ENCODE data around the gene TRDMT1. TPM values are rescaled to one million over a fixed set of nuclear protein-coding genes. Genes with fewer than 3 reads are reported as not detected.

The TRDMT1 gene
- total RNA-seq, 1 experiment from 2014 or later: 20.2 TPM

- H2BK12ac ChIP-seq (ENCODE audit: insufficient read length, low read depth, low read length): no peak overlapping the region
- no peak overlapping the region for H3K27ac ChIP-seq (ENCODE audit: insufficient read length, low read depth, low read length)
- no peak overlapping the region for H3K4ac ChIP-seq (ENCODE audit: low read depth, low read length)
- WGBS (ENCODE audit: extremely low coverage, insufficient read length, low lambda C conversion rate): no CpG with 5 or more reads among the region's 3 CpGs
- Mint-ChIP-seq H3K4me1 (peaks cover 14 to 16% of the 10 kb centered on the region in 2 experiments), H3K27me3 (ENCODE audit: low read depth) (no peaks in the 10 kb centered on the region), H3K9me3 (no peaks in the 10 kb centered on the region), H3K4me3 (no peak overlapping the region), H3K36me3 (ENCODE audit: insufficient read depth in 1 of 3, low read depth in 3 of 3) (no peaks in the 10 kb centered on the region), H3K27ac (no peak overlapping the region)
- no peak overlapping the region for H3K14ac ChIP-seq (ENCODE audit: insufficient read depth, low read length)
- H3K79me2 ChIP-seq (ENCODE audit: insufficient read depth, low read length): no peaks in the 10 kb centered on the region
- H3K27me3 ChIP-seq (ENCODE audit: insufficient read depth, low read length): no peaks in the 10 kb centered on the region
- no peak overlapping the region for H4K5ac ChIP-seq (ENCODE audit: insufficient read length, low read depth, low read length)
- no peak overlapping the region for H2AFZ ChIP-seq (ENCODE audit: low read length)
- no peak overlapping the region for H2BK15ac ChIP-seq (ENCODE audit: low read depth, low read length)
- H2BK20ac ChIP-seq (ENCODE audit: low read depth, low read length, poor library complexity, severe bottlenecking): no peak overlapping the region
- no peaks in the 10 kb centered on the region; the same call in 1 of the 2 replicates for H3K4me1 ChIP-seq (ENCODE audit: insufficient read depth, low read length)
- DNase-seq: no peak
- H2BK5ac ChIP-seq (ENCODE audit: insufficient read length, low read length): no peak overlapping the region
- H3T11ph ChIP-seq (ENCODE audit: low read length): no peak overlapping the region
- H4K8ac ChIP-seq (replicated peaks; ENCODE audit: insufficient read length, low read depth, low read length): no peak overlapping the region
- H3K18ac ChIP-seq (ENCODE audit: insufficient read length, low read depth, low read length): no peak overlapping the region
- H3K9me3 ChIP-seq (ENCODE audit: control insufficient read depth, low read depth, low read length): no peaks in the 10 kb centered on the region
- TF ChIP-seq CTCF (conservative IDR thresholded peaks at IDR 0.05): no peak
- no peaks in the 10 kb centered on the region for H3K23me2 ChIP-seq (ENCODE audit: insufficient read length, low read depth, low read length, poor library complexity, severe bottlenecking)
- no peak overlapping the region for H2BK120ac ChIP-seq (ENCODE audit: low read depth, low read length, poor library complexity, severe bottlenecking)
- no peak overlapping the region for H2AK5ac ChIP-seq (ENCODE audit: insufficient read length, low read length)
- H4K91ac ChIP-seq (ENCODE audit: insufficient read length, low read depth, low read length): no peak overlapping the region
- H3K23ac ChIP-seq (ENCODE audit: insufficient read length, low read depth, low read length): no peak overlapping the region
- no peaks in the 10 kb centered on the region for H3K79me1 ChIP-seq (ENCODE audit: insufficient read depth, low read depth, low read length, poor library complexity, severe bottlenecking)
- no peak overlapping the region for H3K4me2 ChIP-seq (ENCODE audit: insufficient read depth, insufficient read length, low read length)
- no peak overlapping the region for H3K9ac ChIP-seq (ENCODE audit: extremely low read depth, insufficient read length, low read length)
- no peak overlapping the region for H3K56ac ChIP-seq (ENCODE audit: insufficient read length, low read depth, low read length)
- H4K20me1 ChIP-seq (ENCODE audit: control insufficient read depth, insufficient read depth, insufficient read length): no peaks in the 10 kb centered on the region
Measured at GRCh38 chr10:17120694-17121093, 80.8 kb downstream of the TRDMT1 start.

Measured in H9 (cell line).